Small intestine (tissue), 16 donors: ENCODE data around the gene TAF1C. TPM values are rescaled to one million over a fixed set of nuclear protein-coding genes. Genes with fewer than 3 reads are reported as not detected.

ENCODE experiments used
- DNase-seq, 2 donors: peaks; one replicate each; pipeline versions ENCODE4 v3.0.0 to v3.0.0-alpha.2; 2013
- FAIRE-seq: peaks from 2 replicates; lab custom pipeline; 2012; peaks lifted over from hg19 to GRCh38; lab: Jason Lieb, UNC
- H3K27ac ChIP-seq, 3 donors: one replicate each; pipeline ENCODE4 v1.5.1; 2013; ENCODE audit warnings: low read length in 2 of 3, mild to moderate bottlenecking in 2 of 3, control low read depth in 1 of 3, inconsistent platforms in 1 of 3, low read depth in 1 of 3, moderate library complexity in 1 of 3
- H3K27me3 ChIP-seq, 3 donors: one replicate each; pipeline ENCODE4 v1.6.1; 2013; ENCODE audit warnings: low read length in 3 of 3, inconsistent platforms in 1 of 3; ENCODE audit not compliant: control insufficient read depth in 3 of 3, insufficient read depth in 3 of 3
- H3K36me3 ChIP-seq, 3 donors: one replicate each; pipeline ENCODE4 v1.6.1; 2013; ENCODE audit warnings: low read length in 3 of 3, inconsistent platforms in 1 of 3, low read depth in 1 of 3, mild to moderate bottlenecking in 1 of 3, moderate library complexity in 1 of 3; ENCODE audit not compliant: control insufficient read depth in 3 of 3, insufficient read depth in 2 of 3
- H3K4me1 ChIP-seq, 3 donors: one replicate each; pipeline ENCODE4 v1.6.1; 2013; ENCODE audit warnings: low read length in 2 of 3, inconsistent platforms in 1 of 3, low read depth in 1 of 3, mild to moderate bottlenecking in 1 of 3, moderate library complexity in 1 of 3; ENCODE audit not compliant: control insufficient read depth in 3 of 3, insufficient read depth in 2 of 3
- H3K4me3 ChIP-seq, 3 donors: one replicate each; pipeline ENCODE4 v1.5.1; 2013; ENCODE audit warnings: low read length in 3 of 3, control low read depth in 1 of 3, inconsistent platforms in 1 of 3, low read depth in 1 of 3, mild to moderate bottlenecking in 1 of 3, moderate library complexity in 1 of 3
- H3K9me3 ChIP-seq, 2 donors: one replicate each; pipeline ENCODE4 v1.6.1; 2013; ENCODE audit warnings: low read depth in 1 of 2, low read length in 1 of 2; ENCODE audit not compliant: control insufficient read depth in 2 of 2, insufficient read depth in 1 of 2
- WGBS, 3 donors: extraction: QIAGEN DNeasy Blood & Tissue Kit; methylation state at CpG; one replicate each; pipeline ENCODE4 v1.1.7; 2013; 5-methylcytosine and 5-hydroxymethylcytosine counted together
- long read RNA-seq, 10 donors: transcript quantifications; one replicate each; lab custom pipeline, GENCODE V29; 2026
- polyA plus RNA-seq, 4 donors: library from polyadenylated mRNA; stranded (reverse) in 3 of 4; unstranded in 1 of 4; fragments of 200-250 nt in 3 of 4; fragments of 120-200 nt in 1 of 4; gene quantifications; one replicate each; pipeline versions ENCODE4 v1.2.1 to v1.2.3, GENCODE V29; 2013
- donor health status: healthy with polysubstance abuse.
- donor health status: control.
- donor health status: control.
- donor health status: Bipolar disorder and iron deficiency.
- donor health status: healthy.

The TAF1C gene, protein sequence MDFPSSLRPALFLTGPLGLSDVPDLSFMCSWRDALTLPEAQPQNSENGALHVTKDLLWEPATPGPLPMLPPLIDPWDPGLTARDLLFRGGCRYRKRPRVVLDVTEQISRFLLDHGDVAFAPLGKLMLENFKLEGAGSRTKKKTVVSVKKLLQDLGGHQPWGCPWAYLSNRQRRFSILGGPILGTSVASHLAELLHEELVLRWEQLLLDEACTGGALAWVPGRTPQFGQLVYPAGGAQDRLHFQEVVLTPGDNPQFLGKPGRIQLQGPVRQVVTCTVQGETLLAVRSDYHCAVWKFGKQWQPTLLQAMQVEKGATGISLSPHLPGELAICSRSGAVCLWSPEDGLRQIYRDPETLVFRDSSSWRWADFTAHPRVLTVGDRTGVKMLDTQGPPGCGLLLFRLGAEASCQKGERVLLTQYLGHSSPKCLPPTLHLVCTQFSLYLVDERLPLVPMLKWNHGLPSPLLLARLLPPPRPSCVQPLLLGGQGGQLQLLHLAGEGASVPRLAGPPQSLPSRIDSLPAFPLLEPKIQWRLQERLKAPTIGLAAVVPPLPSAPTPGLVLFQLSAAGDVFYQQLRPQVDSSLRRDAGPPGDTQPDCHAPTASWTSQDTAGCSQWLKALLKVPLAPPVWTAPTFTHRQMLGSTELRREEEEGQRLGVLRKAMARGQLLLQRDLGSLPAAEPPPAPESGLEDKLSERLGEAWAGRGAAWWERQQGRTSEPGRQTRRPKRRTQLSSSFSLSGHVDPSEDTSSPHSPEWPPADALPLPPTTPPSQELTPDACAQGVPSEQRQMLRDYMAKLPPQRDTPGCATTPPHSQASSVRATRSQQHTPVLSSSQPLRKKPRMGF
- polyA plus RNA-seq = 10 to 100 TPM; 33.4 to 61.3 (median 39.9) TPM
- long read RNA-seq, donor 1 = 0 reads
- long read RNA-seq, donor 2 = 0 reads
- long read RNA-seq, donor 3 = 0 reads
- long read RNA-seq, donor 4 = 0 reads
- long read RNA-seq, donor 5 = 0 reads
- long read RNA-seq, donor 6, partial matches to known transcripts = 0 of 3 reads
- long read RNA-seq, donor 6, other reads (novel, unspliced or antisense) = 0 of 3 reads
- long read RNA-seq, donor 7, partial matches to known transcripts = 0 of 2 reads
- long read RNA-seq, donor 7, other reads (novel, unspliced or antisense) = 0 of 2 reads
- long read RNA-seq, donor 8 = 0 reads
- long read RNA-seq, donor 9, partial matches to known transcripts = 0 of 1 reads
- long read RNA-seq, donor 9, other reads (novel, unspliced or antisense) = 0 of 1 reads
- long read RNA-seq, donor 10 = 0 reads

DNA sequence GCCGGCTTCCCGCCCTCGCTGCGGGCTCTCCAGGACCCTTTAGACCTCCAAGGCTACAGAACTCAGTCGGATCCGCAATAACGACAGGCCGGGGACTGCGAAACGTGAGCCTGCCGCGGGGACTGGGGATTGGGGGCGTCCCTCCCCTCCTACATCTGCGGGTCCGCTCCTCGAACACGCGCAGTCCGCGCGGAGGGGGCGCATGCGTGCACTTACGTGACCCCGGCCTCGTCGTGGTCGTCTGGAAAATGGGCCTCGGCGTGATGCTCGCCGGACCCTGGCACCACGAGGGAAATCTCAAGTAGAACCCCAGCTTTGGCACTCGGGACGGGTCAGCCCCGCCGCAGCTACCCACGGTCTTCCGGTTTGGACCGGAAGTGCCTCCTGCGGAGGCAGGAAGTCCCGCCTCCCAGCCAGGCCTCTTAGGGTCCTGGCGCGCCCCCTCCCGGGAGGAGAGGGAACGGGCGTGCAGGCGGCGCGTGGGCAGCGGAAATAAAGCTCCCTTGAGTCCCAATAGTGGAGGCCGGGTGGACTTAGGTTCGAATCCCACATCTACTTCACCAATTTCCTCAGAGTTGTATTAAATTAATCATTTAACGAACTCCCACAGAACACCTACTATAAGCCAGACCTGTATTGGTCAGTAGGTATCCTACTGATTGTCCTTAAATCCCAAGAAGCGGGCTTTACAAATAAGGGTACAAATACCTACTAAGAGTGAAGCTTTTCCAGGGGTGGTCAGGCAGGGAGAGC, at the start of gene TAF1C:
TAF1C (minus strand) TSS at position 373 of the 753 bp plus-strand sequence. CDS start 2,069 bp downstream, outside the sequence.
- FAIRE-seq (no peak), DNase-seq (peak; percentile 94 to 97)
- Histone ChIP-seq H3K4me3 (peak within 1 kb of the TSS; percentile 73 to 96 (median 94)), H3K4me1 (peaks cover 0 to 2% (median 0%) of the 10 kb centered on the region in 3 donors), H3K27me3 (no peaks in the 10 kb centered on the region), H3K9me3 (no peaks in the 10 kb centered on the region), H3K27ac (peak within 1 kb of the TSS in 2 of 3 donors; percentile 17 to 80), H3K36me3 (peaks cover 3 to 35% (median 10%) of the 10 kb centered on the region in 3 donors)
- 2 to 3% (median 3%) methylated on average over 54 to 55 of the region's 55 CpGs for WGBS, 3 donors

DNA sequence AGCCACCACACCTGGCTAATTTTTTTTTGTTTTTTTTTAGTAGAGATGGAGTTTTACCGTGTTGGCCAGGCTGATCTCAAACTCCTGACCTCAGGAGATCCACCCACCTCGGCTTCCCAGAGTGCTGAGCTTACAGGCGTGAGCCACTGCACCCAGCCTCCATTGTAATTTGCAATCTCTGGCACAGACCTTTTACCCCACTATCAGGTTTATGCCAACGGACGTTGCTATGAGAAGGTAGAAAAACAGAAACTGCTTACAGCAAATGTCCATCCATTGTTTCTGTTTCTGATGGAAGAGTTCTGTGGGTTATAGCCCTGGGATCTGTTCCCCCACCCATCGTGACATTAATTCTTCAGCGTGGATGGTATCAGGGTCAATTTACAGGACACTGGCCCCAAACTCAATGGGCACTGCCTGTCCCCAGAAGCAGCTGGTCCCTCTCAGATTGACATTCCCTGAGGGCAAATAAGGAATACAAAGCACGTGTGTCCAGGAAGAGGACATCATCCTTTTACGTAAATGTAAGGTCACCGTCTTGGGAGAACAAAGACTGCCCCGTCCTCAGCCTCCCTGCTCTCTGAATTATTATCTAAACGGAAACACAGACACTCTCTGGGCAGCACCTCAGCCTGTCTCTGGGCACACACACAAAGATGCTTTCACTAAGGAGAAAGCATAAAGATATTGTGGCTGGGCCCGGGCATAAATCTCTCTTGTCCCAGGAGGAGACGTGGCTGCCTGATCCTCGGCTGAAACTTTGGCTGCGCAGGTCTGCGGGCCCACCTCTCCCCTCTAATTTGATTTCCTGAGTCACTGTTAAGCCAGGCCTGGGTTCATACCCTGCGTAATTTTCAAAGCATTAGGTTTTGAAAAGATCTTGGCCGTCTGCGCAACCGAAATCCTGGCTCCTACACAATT, 47.7 kb upstream of the TAF1C start:
- H3K27me3 ChIP-seq = no peaks in the 10 kb centered on the region
- FAIRE-seq = no peak
- H3K9me3 ChIP-seq = no peaks in the 10 kb centered on the region
- peaks cover 0 to 4% (median 0%) of the 10 kb centered on the region in 3 donors for H3K4me1 ChIP-seq
- no peak overlapping the region for H3K27ac ChIP-seq
- WGBS, 3 donors = 36 to 55% (median 46%) methylated on average over 21 of the region's 21 CpGs
- no peak overlapping the region for H3K4me3 ChIP-seq
- peak; percentile 60 to 77 for DNase-seq
- H3K36me3 ChIP-seq = no peaks in the 10 kb centered on the region

DNA sequence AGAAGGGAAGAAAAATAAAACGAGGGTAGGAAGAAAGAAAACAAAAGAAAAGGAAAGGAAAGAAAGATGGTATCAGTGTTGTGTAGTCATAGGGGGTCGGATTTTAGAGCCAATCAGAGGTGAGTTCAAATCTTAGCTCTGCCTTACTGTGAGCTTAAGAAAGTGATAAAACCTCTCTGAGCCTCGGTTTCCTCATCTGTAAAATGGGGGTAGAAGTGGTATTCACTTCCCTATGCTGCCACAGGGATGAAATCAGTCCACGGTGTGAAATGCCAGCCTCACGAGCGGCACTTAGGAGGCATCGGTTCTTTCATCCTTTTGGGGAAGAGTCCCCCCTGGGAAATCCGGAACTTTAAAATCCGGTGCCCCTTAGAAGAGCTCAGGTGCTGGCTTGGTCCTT, 46.9 kb upstream of the TAF1C start:
- Histone ChIP-seq H3K9me3 (no peaks in the 10 kb centered on the region), H3K27ac (no peak overlapping the region), H3K36me3 (no peaks in the 10 kb centered on the region), H3K27me3 (peaks cover 0 to under 1% (median 0%) of the 10 kb centered on the region in 3 donors), H3K4me3 (no peak overlapping the region), H3K4me1 (peaks cover 0 to 4% (median 0%) of the 10 kb centered on the region in 3 donors)
- FAIRE-seq (no peak), DNase-seq (no peak)
- WGBS, 3 donors = 81 to 85% (median 81%) methylated on average over 9 of the region's 9 CpGs

DNA sequence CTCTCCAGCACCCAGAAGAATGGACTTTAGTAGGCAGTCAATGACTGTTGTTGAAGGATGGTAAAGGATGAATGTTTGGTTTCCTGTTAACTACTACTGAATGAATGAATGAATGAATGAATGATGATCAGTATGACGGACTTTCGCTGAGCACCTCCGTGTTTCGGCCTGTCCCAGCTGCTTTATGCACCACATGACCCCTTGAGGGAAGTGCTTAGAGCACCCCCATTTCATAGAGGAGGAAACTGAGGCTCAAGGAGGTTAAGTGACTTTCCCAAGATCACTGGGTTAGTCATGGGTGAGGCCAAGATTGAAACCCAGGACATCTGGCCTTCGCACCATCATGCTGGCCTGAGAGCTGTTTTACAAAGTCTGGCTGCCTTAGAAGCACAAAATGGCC, 46.1 kb upstream of the TAF1C start:
- peaks cover 0 to 2% (median 0%) of the 10 kb centered on the region in 3 donors for H3K27me3 ChIP-seq
- FAIRE-seq (no peak), DNase-seq (no peak)
- no peaks in the 10 kb centered on the region for H3K9me3 ChIP-seq
- 80 to 95% (median 90%) methylated on average over 5 of the region's 5 CpGs for WGBS, 3 donors
- no peak overlapping the region for H3K4me3 ChIP-seq
- no peaks in the 10 kb centered on the region for H3K36me3 ChIP-seq
- peaks cover 0 to 4% (median 0%) of the 10 kb centered on the region in 3 donors for H3K4me1 ChIP-seq
- H3K27ac ChIP-seq = no peak overlapping the region

DNA sequence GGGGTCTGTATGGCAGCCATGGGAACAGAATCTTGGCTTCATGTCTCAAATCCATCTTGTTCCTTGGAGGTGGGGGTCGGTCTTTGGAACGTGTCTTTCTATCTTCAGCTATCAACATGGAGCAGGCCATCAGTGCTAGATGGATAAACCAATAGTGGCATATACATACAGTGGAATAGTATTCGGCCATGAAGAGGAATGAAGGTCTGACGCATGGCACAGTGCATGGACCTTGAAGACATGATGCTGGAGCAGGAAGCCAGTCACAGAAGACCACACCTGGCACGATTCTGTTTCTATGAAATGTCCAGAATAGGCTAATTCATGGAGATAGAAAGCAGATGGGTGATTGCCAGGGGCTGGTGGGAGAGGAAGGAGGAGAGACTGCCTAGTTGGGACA, 45.2 kb upstream of the TAF1C start:
- H3K4me3 ChIP-seq = no peak overlapping the region
- peaks cover 0 to 2% (median 0%) of the 10 kb centered on the region in 3 donors for H3K27me3 ChIP-seq
- no peak for DNase-seq
- FAIRE-seq = no peak
- no peaks in the 10 kb centered on the region for H3K36me3 ChIP-seq
- WGBS, 3 donors = 88 to 93% (median 89%) methylated on average over 5 of the region's 5 CpGs
- H3K9me3 ChIP-seq = no peaks in the 10 kb centered on the region
- no peak overlapping the region for H3K27ac ChIP-seq
- H3K4me1 ChIP-seq = peaks cover 0 to 4% (median 0%) of the 10 kb centered on the region in 3 donors

DNA sequence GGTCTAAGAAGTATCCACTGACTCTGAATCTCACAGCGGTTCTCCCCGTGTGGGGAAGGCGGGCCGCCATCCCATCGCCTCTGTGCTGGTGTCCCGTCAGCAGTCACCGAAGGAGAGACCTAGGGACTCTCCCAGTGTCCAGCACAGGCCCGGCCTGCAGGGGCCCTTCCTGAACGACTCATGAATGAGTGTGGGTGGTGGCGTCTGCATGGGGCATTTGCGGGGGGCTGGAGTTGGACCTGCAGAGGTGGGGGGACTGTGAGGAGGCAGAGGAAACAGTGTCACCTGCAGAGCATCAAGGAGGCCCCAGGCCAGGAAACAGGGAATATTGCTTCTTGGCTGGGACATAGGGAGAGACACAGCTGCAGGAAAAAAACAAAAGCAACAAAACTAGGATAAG, 42.6 kb upstream of the TAF1C start:
- WGBS, 3 donors = 89 to 91% (median 90%) methylated on average over 11 of the region's 11 CpGs

More for the DNA sequence above, 42.6 kb upstream of the TAF1C start:
- Histone ChIP-seq H3K4me3 (no peak overlapping the region), H3K27me3 (peaks cover 0 to 2% (median 0%) of the 10 kb centered on the region in 3 donors), H3K4me1 (peaks cover 0 to under 1% (median 0%) of the 10 kb centered on the region in 3 donors), H3K27ac (no peak overlapping the region), H3K9me3 (no peaks in the 10 kb centered on the region), H3K36me3 (no peaks in the 10 kb centered on the region)
- no peak for DNase-seq
- no peak for FAIRE-seq
